GM12878 (cell line): ENCODE data around the gene PUDP.

ENCODE experiments used
- BCL11A ChIP-seq: IDR thresholded peaks from 2 replicates; pipeline ENCODE4 v1.6.1; 2011; ENCODE audit warnings: low read depth, low read length
- CEBPB ChIP-seq, 2 experiments: fragments of 150-350 bp in 1 of 2; IDR thresholded peaks; 2 replicates each; pipeline ENCODE4 v1.6.1; 2012 to 2014; ENCODE audit warnings: low read depth in 2 of 2, low read length in 2 of 2, borderline replicate concordance in 1 of 2, inconsistent platforms in 1 of 2
- CTCF ChIP-seq, 3 experiments: IDR thresholded peaks in 2 of 3; conservative IDR thresholded peaks in 1 of 3; 2 replicates each; pipeline ENCODE4 v1.5.1; 2011; ENCODE audit warnings: low read depth in 3 of 3, low read length in 3 of 3, mild to moderate bottlenecking in 3 of 3, control low read depth in 2 of 3, moderate library complexity in 2 of 3, inconsistent platforms in 1 of 3, mixed read lengths in 1 of 3; ENCODE audit not compliant: control insufficient read depth in 2 of 3, insufficient read depth in 1 of 3; ENCODE audit errors: extremely low read depth in 1 of 3
- NFYA ChIP-seq: IDR thresholded peaks from 2 replicates; pipeline ENCODE4 v1.6.1; 2011; ENCODE audit warnings: low read depth, mild to moderate bottlenecking, low read length, improper control_type of control experiment, borderline replicate concordance
- POLR2A ChIP-seq: IDR thresholded peaks from 2 replicates; pipeline ENCODE4 v1.6.1; 2011; ENCODE audit warnings: low read depth, mild to moderate bottlenecking, low read length
- POLR2AphosphoS5 ChIP-seq: IDR thresholded peaks from 2 replicates; pipeline ENCODE4 v1.6.1; 2011; ENCODE audit warnings: mild to moderate bottlenecking, low read length, inconsistent platforms
- SIX5 ChIP-seq: IDR thresholded peaks from 2 replicates; pipeline ENCODE4 v1.6.1; 2011; ENCODE audit warnings: mild to moderate bottlenecking, low read depth, low read length, moderate library complexity; ENCODE audit not compliant: severe bottlenecking
- SMC3 ChIP-seq: IDR thresholded peaks from 2 replicates; pipeline ENCODE4 v1.6.1; 2011; ENCODE audit warnings: low read length, improper control_type of control experiment, borderline replicate concordance
- SPI1 ChIP-seq: IDR thresholded peaks from 2 replicates; pipeline ENCODE4 v1.6.1; 2011; ENCODE audit warnings: low read depth, mild to moderate bottlenecking, low read length, moderate library complexity, borderline replicate concordance; ENCODE audit not compliant: insufficient read depth
- TAF1 ChIP-seq: IDR thresholded peaks from 2 replicates; pipeline ENCODE4 v1.6.1; 2011; ENCODE audit warnings: mild to moderate bottlenecking, low read depth, low read length, borderline replicate concordance
- USF2 ChIP-seq: IDR thresholded peaks from 2 replicates; pipeline ENCODE4 v1.6.1; 2011; ENCODE audit warnings: low read depth, low read length, improper control_type of control experiment, borderline replicate concordance
- ZBTB4 ChIP-seq: fragments of 450-650 bp; formaldehyde crosslinking; IDR thresholded peaks from 2 replicates; pipeline ENCODE4 v1.4.0; 2022; ENCODE audit warnings: mild to moderate bottlenecking, moderate library complexity
- TF ChIP-seq, protein P1 (sequence below): fragments of 450-650 bp; formaldehyde crosslinking; IDR thresholded peaks from 2 replicates; pipeline ENCODE4 v1.4.0; 2020; ENCODE audit warnings: mild to moderate bottlenecking, moderate library complexity
- TF ChIP-seq, protein P2 (sequence below): IDR thresholded peaks from 2 replicates; pipeline ENCODE4 v1.6.1; 2012; ENCODE audit warnings: low read depth, low read length, improper control_type of control experiment

DNA sequence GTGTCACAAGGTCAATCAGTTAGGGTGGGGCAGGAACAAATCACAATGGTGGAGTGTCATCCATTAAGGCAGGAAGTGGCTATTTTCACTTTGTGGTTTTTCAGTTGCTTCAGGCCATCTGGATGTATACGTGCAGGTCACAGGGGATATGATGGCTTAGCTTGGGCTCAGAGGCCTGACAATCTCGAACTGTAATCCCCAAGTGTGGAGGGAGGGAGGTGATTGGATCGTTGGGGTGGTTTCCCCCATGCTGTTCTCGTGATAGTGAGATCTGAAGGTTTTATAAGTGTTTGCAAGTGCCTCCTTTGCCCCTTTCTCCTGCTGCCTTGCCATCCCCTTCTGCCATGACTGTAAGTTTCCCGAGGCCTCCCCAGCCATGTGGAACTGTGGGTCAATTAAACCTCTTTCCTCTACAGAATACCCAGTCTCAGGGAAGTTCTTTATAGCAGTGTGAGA lies 37.1 kb downstream of the PUDP start:
- TF ChIP-seq SIX5 (no peak), USF2 (no peak), CEBPB (IDR thresholded peaks at IDR 0.05; ENCODE audit: borderline replicate concordance in 1 of 2, low read depth in 2 of 2, low read length in 2 of 2) (no peak), CTCF (IDR thresholded peaks at IDR 0.05 in 2 of 3, conservative IDR thresholded peaks at IDR 0.05 in 1 of 3; ENCODE audit: control insufficient read depth in 2 of 3, extremely low read depth in 1 of 3, insufficient read depth in 1 of 3, low read depth in 3 of 3, low read length in 3 of 3) (no peak), ZBTB4 (CRISPR knock-in tag) (no peak), SMC3 (no peak; the same call in 1 of the 2 replicates), TAF1 (peak; percentile 55; the same call in 1 of the 2 replicates), BCL11A (0 out of 2 replicates have a peak, but pooled peaks have one; percentile 6), SPI1 (no peak), POLR2AphosphoS5 (peak; percentile 88), NFYA (no peak), POLR2A (peak; percentile 61)
- TF ChIP-seq, protein P1, sequence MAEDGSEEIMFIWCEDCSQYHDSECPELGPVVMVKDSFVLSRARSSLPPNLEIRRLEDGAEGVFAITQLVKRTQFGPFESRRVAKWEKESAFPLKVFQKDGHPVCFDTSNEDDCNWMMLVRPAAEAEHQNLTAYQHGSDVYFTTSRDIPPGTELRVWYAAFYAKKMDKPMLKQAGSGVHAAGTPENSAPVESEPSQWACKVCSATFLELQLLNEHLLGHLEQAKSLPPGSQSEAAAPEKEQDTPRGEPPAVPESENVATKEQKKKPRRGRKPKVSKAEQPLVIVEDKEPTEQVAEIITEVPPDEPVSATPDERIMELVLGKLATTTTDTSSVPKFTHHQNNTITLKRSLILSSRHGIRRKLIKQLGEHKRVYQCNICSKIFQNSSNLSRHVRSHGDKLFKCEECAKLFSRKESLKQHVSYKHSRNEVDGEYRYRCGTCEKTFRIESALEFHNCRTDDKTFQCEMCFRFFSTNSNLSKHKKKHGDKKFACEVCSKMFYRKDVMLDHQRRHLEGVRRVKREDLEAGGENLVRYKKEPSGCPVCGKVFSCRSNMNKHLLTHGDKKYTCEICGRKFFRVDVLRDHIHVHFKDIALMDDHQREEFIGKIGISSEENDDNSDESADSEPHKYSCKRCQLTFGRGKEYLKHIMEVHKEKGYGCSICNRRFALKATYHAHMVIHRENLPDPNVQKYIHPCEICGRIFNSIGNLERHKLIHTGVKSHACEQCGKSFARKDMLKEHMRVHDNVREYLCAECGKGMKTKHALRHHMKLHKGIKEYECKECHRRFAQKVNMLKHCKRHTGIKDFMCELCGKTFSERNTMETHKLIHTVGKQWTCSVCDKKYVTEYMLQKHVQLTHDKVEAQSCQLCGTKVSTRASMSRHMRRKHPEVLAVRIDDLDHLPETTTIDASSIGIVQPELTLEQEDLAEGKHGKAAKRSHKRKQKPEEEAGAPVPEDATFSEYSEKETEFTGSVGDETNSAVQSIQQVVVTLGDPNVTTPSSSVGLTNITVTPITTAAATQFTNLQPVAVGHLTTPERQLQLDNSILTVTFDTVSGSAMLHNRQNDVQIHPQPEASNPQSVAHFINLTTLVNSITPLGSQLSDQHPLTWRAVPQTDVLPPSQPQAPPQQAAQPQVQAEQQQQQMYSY (CRISPR knock-in tag), result peak; percentile 72; the same call in 1 of the 2 replicates
- TF ChIP-seq, protein P2, sequence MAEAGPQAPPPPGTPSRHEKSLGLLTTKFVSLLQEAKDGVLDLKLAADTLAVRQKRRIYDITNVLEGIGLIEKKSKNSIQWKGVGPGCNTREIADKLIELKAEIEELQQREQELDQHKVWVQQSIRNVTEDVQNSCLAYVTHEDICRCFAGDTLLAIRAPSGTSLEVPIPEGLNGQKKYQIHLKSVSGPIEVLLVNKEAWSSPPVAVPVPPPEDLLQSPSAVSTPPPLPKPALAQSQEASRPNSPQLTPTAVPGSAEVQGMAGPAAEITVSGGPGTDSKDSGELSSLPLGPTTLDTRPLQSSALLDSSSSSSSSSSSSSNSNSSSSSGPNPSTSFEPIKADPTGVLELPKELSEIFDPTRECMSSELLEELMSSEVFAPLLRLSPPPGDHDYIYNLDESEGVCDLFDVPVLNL, result no peak
